GM23338 (cell line): ENCODE measurements around the gene MYO1E. TPM values are rescaled to one million over a fixed set of nuclear protein-coding genes. Genes with fewer than 3 reads are reported as not detected.

Source experiments
- ATAC-seq: fragments of 200-7000 bp; cut with Tn5 transposase; 3 replicates; pipeline ENCODE4 v1.9.1; 2020
- DNase-seq: peaks from one replicate; pipeline ENCODE4 v3.0.0-alpha.2; 2015; ENCODE audit warnings: low spot score
- H2AFZ ChIP-seq: fragments of 200-600 bp; sonication (generic); 2 replicates; pipeline ENCODE4 v1.8.0; 2016; ENCODE audit warnings: antibody characterized with exemption, mild to moderate bottlenecking, moderate library complexity
- H3F3A ChIP-seq: fragments of 200-600 bp; sonication (generic); replicated peaks from 2 replicates; pipeline ENCODE4 v1.8.0; 2017; ENCODE audit warnings: antibody characterized with exemption, mixed run types, low read depth
- H3K27ac ChIP-seq: fragments of 200-600 bp; sonication (generic); 2 replicates; pipeline ENCODE4 v1.6.1; 2016; ENCODE audit warnings: low read depth
- H3K27me3 ChIP-seq: fragments of 200-600 bp; sonication (generic); 2 replicates; pipeline ENCODE4 v1.8.0; 2016; ENCODE audit warnings: mild to moderate bottlenecking, mixed run types, moderate library complexity; ENCODE audit not compliant: insufficient read depth
- H3K36me3 ChIP-seq: fragments of 200-600 bp; sonication (generic); 2 replicates; pipeline ENCODE4 v1.8.0; 2016; ENCODE audit warnings: mild to moderate bottlenecking; ENCODE audit not compliant: insufficient read depth
- H3K4me1 ChIP-seq: fragments of 200-600 bp; sonication (generic); 2 replicates; pipeline ENCODE4 v1.8.0; 2016; ENCODE audit warnings: mild to moderate bottlenecking, moderate library complexity; ENCODE audit not compliant: insufficient read depth
- H3K4me2 ChIP-seq: fragments of 200-600 bp; sonication (generic); 2 replicates; pipeline ENCODE4 v1.7.1; 2017; ENCODE audit warnings: mixed run types
- H3K4me3 ChIP-seq: fragments of 200-600 bp; sonication (generic); 2 replicates; pipeline ENCODE4 v1.6.1; 2016; ENCODE audit warnings: mixed run types
- H3K79me2 ChIP-seq: fragments of 200-600 bp; sonication (generic); replicated peaks from 2 replicates; pipeline ENCODE4 v1.8.0; 2017; ENCODE audit warnings: mild to moderate bottlenecking; ENCODE audit not compliant: insufficient read depth
- H3K9me2 ChIP-seq: fragments of 200-600 bp; sonication (generic); 2 replicates; pipeline ENCODE4 v1.8.0; 2017; ENCODE audit not compliant: insufficient read depth
- H4K20me1 ChIP-seq: fragments of 200-600 bp; sonication (generic); replicated peaks from 2 replicates; pipeline ENCODE4 v1.8.0; 2017; ENCODE audit warnings: mild to moderate bottlenecking; ENCODE audit not compliant: insufficient read depth
- H3K27ac Mint-ChIP-seq: 2 replicates; pipeline ENCODE4 v1.8.0; 2020; ENCODE audit warnings: inconsistent platforms, mild to moderate bottlenecking, moderate library complexity, mixed read lengths
- H3K27me3 Mint-ChIP-seq: 3 replicates; pipeline ENCODE4 v1.8.0; 2022; ENCODE audit warnings: low read depth, mild to moderate bottlenecking, moderate library complexity, mixed read lengths, inconsistent platforms; ENCODE audit not compliant: insufficient read depth, poor library complexity
- H3K36me3 Mint-ChIP-seq: 3 replicates; pipeline ENCODE4 v1.8.0; 2021; ENCODE audit warnings: low read depth, mild to moderate bottlenecking, inconsistent platforms, moderate library complexity, mixed read lengths
- H3K4me1 Mint-ChIP-seq: 3 replicates; pipeline ENCODE4 v1.8.0; 2020; ENCODE audit warnings: mild to moderate bottlenecking, inconsistent platforms, mixed read lengths
- H3K4me3 Mint-ChIP-seq: 3 replicates; pipeline ENCODE4 v1.8.0; 2021; ENCODE audit warnings: moderate library complexity, mild to moderate bottlenecking, inconsistent platforms, mixed read lengths
- H3K9me3 Mint-ChIP-seq: 3 replicates; pipeline ENCODE4 v1.8.0; 2020; ENCODE audit warnings: moderate library complexity, mild to moderate bottlenecking, inconsistent platforms, mixed read lengths
- CREB1 ChIP-seq: fragments of 250-450 bp; sonication (Bioruptor Pico); IDR thresholded peaks from 2 replicates; pipeline ENCODE4 v1.5.0; 2020; ENCODE audit warnings: low read depth, mild to moderate bottlenecking, moderate library complexity
- CTCF ChIP-seq, 2 experiments: fragments of 200-600 bp in 1 of 2; sonication (generic) in 1 of 2; conservative IDR thresholded peaks; 2 replicates each; pipeline versions ENCODE4 v1.5.1 to v1.6.1; 2016 to 2017; ENCODE audit warnings: antibody characterized with exemption in 2 of 2, low read depth in 2 of 2, mild to moderate bottlenecking in 2 of 2, moderate library complexity in 1 of 2
- ETS1 ChIP-seq: IDR thresholded peaks from 2 replicates; pipeline ENCODE4 v1.6.1; 2016; ENCODE audit warnings: antibody characterized with exemption
- EZH2 ChIP-seq: fragments of 200-600 bp; sonication (generic); IDR thresholded peaks from one replicate; pipeline ENCODE4 v1.8.0; 2017; ENCODE audit warnings: antibody characterized with exemption, mild to moderate bottlenecking, low read depth; ENCODE audit not compliant: unreplicated experiment
- EZH2phosphoT487 ChIP-seq: fragments of 200-600 bp; sonication (generic); IDR thresholded peaks from one replicate; pipeline ENCODE4 v1.8.1; 2018; ENCODE audit warnings: antibody characterized with exemption; ENCODE audit not compliant: unreplicated experiment
- JUNB ChIP-seq: IDR thresholded peaks from one replicate; pipeline ENCODE4 v1.6.1; 2016; ENCODE audit warnings: antibody characterized with exemption; ENCODE audit not compliant: unreplicated experiment
- NANOG ChIP-seq: IDR thresholded peaks from 2 replicates; pipeline ENCODE4 v1.6.1; 2016; ENCODE audit warnings: antibody characterized with exemption, borderline replicate concordance
- POLR2AphosphoS5 ChIP-seq: IDR thresholded peaks from 2 replicates; pipeline ENCODE4 v1.6.1; 2016; ENCODE audit warnings: antibody characterized with exemption, low read depth
- REST ChIP-seq: IDR thresholded peaks from one replicate; pipeline ENCODE4 v1.6.1; 2018; ENCODE audit warnings: antibody characterized with exemption; ENCODE audit not compliant: unreplicated experiment
- STAT1 ChIP-seq: IDR thresholded peaks from one replicate; pipeline ENCODE4 v1.6.1; 2016; ENCODE audit warnings: antibody characterized with exemption; ENCODE audit not compliant: unreplicated experiment
- ZNF114 ChIP-seq: fragments of 250-450 bp; sonication (Bioruptor Pico); IDR thresholded peaks from 2 replicates; pipeline ENCODE4 v1.5.0; 2020; ENCODE audit warnings: mild to moderate bottlenecking, moderate library complexity
- ZNF331 ChIP-seq: fragments of 250-450 bp; sonication (Bioruptor Pico); IDR thresholded peaks from 2 replicates; pipeline ENCODE4 v1.5.0; 2020; ENCODE audit warnings: low read depth, mild to moderate bottlenecking, moderate library complexity
- ZNF462 ChIP-seq: fragments of 250-450 bp; sonication (Bioruptor Pico); IDR thresholded peaks from 2 replicates; pipeline ENCODE4 v1.5.0; 2020; ENCODE audit warnings: mild to moderate bottlenecking, moderate library complexity
- polyA plus RNA-seq: library from polyadenylated mRNA; unstranded; fragments of >200 nt; fragmentation: Nextera tagmentation; extraction: Ambion mirVana; gene quantifications from 2 replicates; pipeline ENCODE4 v1.2.1, GENCODE V29; 2016
- total RNA-seq: library from RNA; depleted of rRNA; stranded (reverse); fragments of >200 nt; shearing (Covaris generic); gene quantifications from 2 replicates; pipeline ENCODE4 v1.2.3, GENCODE V29; 2014

Gene MYO1E
- total and polyA plus RNA-seq, 2 experiments from 2014 or later, result 68.3 to 131 TPM

- Histone ChIP-seq H4K20me1 (peaks cover 9% of the 10 kb centered on the region; the same call in 1 of the 2 replicates), H3K79me2 (peaks cover 66% of the 10 kb centered on the region), H3K4me3 (no peak overlapping the region), H2AFZ (no peak overlapping the region), H3K36me3 (no peaks in the 10 kb centered on the region), H3F3A (no peaks in the 10 kb centered on the region), H3K4me1 (peaks cover 25% of the 10 kb centered on the region), H3K27me3 (no peaks in the 10 kb centered on the region), H3K4me2 (no peak overlapping the region), H3K27ac (no peak overlapping the region), H3K9me2 (no peaks in the 10 kb centered on the region)
- H3K4me3 Mint-ChIP-seq, result no peak overlapping the region
- no peak overlapping the region for H3K27ac Mint-ChIP-seq
- TF ChIP-seq EZH2phosphoT487, result no peak
- no peak for TF ChIP-seq ZNF462 (CRISPR knock-in tag)
- no peak for TF ChIP-seq JUNB
- no peak for TF ChIP-seq EZH2
- TF ChIP-seq NANOG, result no peak
- no peak for TF ChIP-seq CTCF (conservative IDR thresholded peaks at IDR 0.05; ENCODE audit: low read depth in 2 of 2)
- TF ChIP-seq ZNF331, result no peak
- no peak for TF ChIP-seq ZNF114 (CRISPR knock-in tag)
- no peak for TF ChIP-seq ETS1
- no peak for TF ChIP-seq REST
- TF ChIP-seq STAT1, result no peak
- no peak for TF ChIP-seq CREB1
- TF ChIP-seq POLR2AphosphoS5, result no peak
- H3K4me1 Mint-ChIP-seq, result peaks cover 33% of the 10 kb centered on the region
- H3K9me3 Mint-ChIP-seq, result no peaks in the 10 kb centered on the region
- no peaks in the 10 kb centered on the region for H3K36me3 Mint-ChIP-seq
- ATAC-seq (no peak), DNase-seq (no peak)
- no peaks in the 10 kb centered on the region for H3K27me3 Mint-ChIP-seq
These were observed 83.1 kb downstream of the MYO1E start for GRCh38 chr15:59289574-59289973.
